ENCODE data around the gene TMEM9. TPM values are rescaled to one million over a fixed set of nuclear protein-coding genes. Genes with fewer than 3 reads are reported as not detected.

Gene TMEM9
- total RNA-seq = 100 to 1,000 TPM in 3 of 4 donors, 10 to 100 TPM in 1; 88.9 to 190 (median 133) TPM

DNA sequence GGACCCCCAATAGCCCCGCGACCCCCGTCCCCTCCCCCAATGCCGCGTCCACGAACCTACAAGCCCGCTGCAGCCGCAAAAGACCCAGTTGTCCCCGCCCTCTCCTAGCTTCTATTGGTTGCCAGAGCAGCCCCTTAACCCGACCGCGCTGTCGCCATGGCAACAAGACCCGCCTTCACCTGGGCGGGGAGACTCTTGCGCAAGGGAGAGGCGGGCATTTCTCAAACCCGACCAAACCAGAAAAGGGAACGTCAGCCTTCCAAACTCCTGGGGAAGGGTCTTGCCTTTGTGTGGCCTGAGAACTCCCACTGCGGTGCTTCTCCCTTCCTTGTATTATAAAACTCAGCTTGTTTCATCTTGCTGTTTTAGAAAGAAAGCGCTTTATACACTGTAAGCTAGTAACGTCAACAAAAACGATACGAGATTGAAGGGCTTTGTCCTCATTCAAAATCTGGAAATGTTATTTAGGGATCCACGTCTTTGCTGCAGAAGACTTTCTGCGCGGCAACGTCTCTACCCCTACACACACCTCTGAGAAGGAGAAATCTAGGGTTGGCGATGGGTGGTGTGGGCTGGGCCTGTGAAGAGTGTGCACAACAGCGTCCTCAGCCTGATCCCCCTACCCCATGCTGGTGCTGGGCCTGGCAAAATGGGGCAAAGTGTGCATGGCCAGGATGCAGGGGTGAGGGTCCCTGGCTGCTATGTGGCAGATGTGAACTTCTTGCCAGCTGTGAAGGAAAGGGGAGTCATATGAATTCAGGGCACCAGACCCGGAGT lies at the start of gene TMEM9:
TMEM9 (minus strand) TSS at position 86 of the 777 bp plus-strand sequence. CDS start 551 bp downstream, outside the sequence.
- intact Hi-C loops (cut with DNase I) = no loop called here
- WGBS, 2 donors = 14 to 15% methylated on average over 16 to 20 of the region's 31 CpGs
- DNase-seq = peak; percentile 96 to 97
- peak within 1 kb of the TSS; percentile 58 to 66 (median 63) for H3K27ac ChIP-seq
- no peaks in the 10 kb centered on the region for H3K9me3 ChIP-seq
- TF ChIP-seq, protein P1, sequence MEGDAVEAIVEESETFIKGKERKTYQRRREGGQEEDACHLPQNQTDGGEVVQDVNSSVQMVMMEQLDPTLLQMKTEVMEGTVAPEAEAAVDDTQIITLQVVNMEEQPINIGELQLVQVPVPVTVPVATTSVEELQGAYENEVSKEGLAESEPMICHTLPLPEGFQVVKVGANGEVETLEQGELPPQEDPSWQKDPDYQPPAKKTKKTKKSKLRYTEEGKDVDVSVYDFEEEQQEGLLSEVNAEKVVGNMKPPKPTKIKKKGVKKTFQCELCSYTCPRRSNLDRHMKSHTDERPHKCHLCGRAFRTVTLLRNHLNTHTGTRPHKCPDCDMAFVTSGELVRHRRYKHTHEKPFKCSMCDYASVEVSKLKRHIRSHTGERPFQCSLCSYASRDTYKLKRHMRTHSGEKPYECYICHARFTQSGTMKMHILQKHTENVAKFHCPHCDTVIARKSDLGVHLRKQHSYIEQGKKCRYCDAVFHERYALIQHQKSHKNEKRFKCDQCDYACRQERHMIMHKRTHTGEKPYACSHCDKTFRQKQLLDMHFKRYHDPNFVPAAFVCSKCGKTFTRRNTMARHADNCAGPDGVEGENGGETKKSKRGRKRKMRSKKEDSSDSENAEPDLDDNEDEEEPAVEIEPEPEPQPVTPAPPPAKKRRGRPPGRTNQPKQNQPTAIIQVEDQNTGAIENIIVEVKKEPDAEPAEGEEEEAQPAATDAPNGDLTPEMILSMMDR (IDR thresholded peaks at IDR 0.05) = no peak
- peak in 1 of 2 donors; percentile 46 for TF ChIP-seq POLR2A (IDR thresholded peaks at IDR 0.05)
- H3K4me1 ChIP-seq = peaks cover 10 to 21% of the 10 kb centered on the region in 2 donors
- peaks cover 0 to 11% of the 10 kb centered on the region in 2 donors for H3K36me3 ChIP-seq
- H3K4me3 ChIP-seq (replicated peaks in 1 of 3) = peak within 1 kb of the TSS; percentile 69 to 82 (median 71)
- no peaks in the 10 kb centered on the region for H3K27me3 ChIP-seq

DNA sequence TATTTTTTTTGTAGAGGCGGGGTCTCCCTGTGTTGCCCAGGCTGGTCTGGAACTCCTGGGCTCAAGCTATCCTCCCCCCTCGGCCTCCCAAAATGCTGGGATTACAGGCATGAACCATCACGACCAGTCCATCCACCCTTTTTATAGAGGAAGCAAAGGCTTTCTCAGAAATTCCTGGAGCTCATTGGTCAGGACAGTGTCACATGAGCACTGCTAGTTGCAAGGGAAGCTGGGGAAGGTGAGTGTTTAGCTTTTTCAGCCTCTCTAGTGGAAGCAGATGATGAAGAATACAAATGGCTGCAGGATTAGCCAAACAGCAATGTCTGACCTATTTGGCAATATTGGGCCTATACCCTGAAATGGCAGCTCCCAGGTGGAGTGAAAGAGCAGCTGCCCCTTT lies 44.3 kb upstream of the TMEM9 start:
- H3K36me3 ChIP-seq = no peaks in the 10 kb centered on the region
- 97 to 98% methylated on average over 3 of the region's 3 CpGs for WGBS, 2 donors
- no peaks in the 10 kb centered on the region for H3K9me3 ChIP-seq
- no peak overlapping the region for H3K4me3 ChIP-seq (replicated peaks in 1 of 3)
- DNase-seq = no peak
- TF ChIP-seq POLR2A (IDR thresholded peaks at IDR 0.05) = no peak
- TF ChIP-seq, protein P1 (IDR thresholded peaks at IDR 0.05) = no peak
- H3K27ac ChIP-seq = no peak overlapping the region
- intact Hi-C loops (cut with DNase I) = no loop called here
- H3K27me3 ChIP-seq = no peaks in the 10 kb centered on the region
- H3K4me1 ChIP-seq = no peaks in the 10 kb centered on the region

DNA sequence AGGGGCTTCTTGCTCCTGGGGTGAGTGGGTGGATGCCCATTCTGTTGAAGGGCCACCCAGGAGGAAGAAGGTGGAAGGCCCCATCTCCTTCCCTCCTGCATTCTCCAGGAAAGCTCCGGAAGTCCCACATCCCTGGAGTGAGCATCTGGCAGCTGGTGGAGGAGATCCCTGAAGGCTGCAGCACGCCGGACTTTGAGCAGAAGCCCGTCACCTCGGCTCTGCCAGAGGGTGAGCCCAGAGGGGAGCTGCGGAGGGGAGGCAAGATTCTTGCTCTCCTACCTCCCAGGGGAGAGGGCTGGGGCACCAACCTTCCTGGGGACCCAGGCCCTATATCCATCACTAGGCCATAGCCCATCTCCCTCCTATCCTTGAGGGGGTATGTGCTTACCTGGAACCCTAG lies 39.8 kb upstream of the TMEM9 start:
- Histone ChIP-seq H3K4me1 (no peaks in the 10 kb centered on the region), H3K27me3 (no peaks in the 10 kb centered on the region), H3K9me3 (no peaks in the 10 kb centered on the region), H3K36me3 (no peaks in the 10 kb centered on the region), H3K4me3 (replicated peaks in 1 of 3) (no peak overlapping the region), H3K27ac (no peak overlapping the region)
- no peak for DNase-seq
- no peak for TF ChIP-seq POLR2A (IDR thresholded peaks at IDR 0.05)
- TF ChIP-seq, protein P1 (IDR thresholded peaks at IDR 0.05) = no peak
- intact Hi-C loops (cut with DNase I) = no loop called here
- WGBS, 2 donors = 78 to 92% methylated on average over 5 of the region's 6 CpGs

DNA sequence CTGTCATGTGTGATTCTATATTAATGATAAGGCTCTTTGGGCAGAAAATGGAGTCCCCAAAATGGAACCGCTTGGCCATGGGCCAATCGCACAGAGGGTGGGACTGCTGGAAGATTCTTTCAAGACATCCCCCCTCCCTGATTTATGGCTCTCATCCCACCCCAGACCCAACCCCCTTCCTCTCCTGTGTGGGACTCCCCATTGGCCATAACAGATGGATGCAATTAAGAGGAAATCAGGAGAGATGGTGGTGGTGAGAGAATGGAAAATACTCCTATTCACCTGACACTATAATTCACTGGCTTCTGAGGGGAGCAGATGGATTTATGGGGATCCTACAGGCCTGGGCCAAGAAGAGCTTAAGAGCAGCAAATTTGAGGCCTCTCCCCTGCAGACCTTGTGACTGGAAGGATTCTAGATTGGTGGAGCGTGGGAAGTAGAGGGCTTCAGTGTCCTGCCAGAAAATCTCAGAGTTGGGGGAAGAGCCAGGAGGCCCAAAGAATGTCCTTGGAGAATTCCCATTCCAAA lies 38.1 kb upstream of the TMEM9 start:
- intact Hi-C loops (cut with DNase I) = no loop called here
- peak overlapping the region in 1 of 3 donors; percentile 58 for H3K27ac ChIP-seq
- H3K4me1 ChIP-seq = no peaks in the 10 kb centered on the region
- no peaks in the 10 kb centered on the region for H3K9me3 ChIP-seq
- no peaks in the 10 kb centered on the region for H3K27me3 ChIP-seq
- peak; percentile 29 for DNase-seq
- no peaks in the 10 kb centered on the region for H3K36me3 ChIP-seq
- TF ChIP-seq, protein P1 (IDR thresholded peaks at IDR 0.05) = no peak
- no peak for TF ChIP-seq POLR2A (IDR thresholded peaks at IDR 0.05)
- 77 to 88% methylated on average over 3 of the region's 3 CpGs for WGBS, 2 donors
- no peak overlapping the region for H3K4me3 ChIP-seq (replicated peaks in 1 of 3)

DNA sequence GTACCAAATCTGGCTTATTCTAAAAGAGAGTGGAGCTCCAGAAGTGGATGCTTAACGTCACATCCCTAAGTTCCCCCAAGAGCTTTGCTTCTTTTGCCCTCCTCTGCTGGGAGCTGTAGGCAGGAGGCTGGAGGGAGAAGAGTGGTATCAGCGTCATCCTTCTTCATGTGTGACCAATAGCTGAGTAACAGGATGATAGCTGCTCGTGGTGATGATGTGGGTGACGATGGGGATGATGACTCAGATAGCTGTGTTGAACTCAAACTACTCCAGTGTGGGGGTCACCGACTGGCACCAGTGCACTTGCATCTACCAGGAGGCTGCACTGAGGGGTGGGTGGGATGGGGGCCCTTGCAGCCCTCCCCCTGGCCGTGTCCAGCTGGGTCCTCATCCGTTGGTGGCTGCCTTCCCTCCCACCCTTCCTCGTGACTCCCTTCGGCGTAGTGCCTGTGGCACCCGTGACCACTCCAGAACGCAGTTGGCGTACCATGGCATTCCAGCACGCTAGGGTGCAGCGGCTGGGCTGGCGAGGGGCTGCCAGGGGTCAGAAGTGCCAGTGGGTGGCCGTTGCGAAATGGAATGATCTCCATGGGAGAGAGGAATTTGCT lies 37.5 kb upstream of the TMEM9 start:
- intact Hi-C loops (cut with DNase I) = no loop called here
- no peaks in the 10 kb centered on the region for H3K27me3 ChIP-seq
- no peaks in the 10 kb centered on the region for H3K4me1 ChIP-seq
- peak; percentile 56 to 58 for DNase-seq
- H3K36me3 ChIP-seq = no peaks in the 10 kb centered on the region
- TF ChIP-seq POLR2A (IDR thresholded peaks at IDR 0.05) = no peak
- TF ChIP-seq, protein P1 (IDR thresholded peaks at IDR 0.05) = no peak
- 63 to 80% methylated on average over 14 to 18 of the region's 18 CpGs for WGBS, 2 donors
- no peak overlapping the region for H3K4me3 ChIP-seq (replicated peaks in 1 of 3)
- H3K9me3 ChIP-seq = no peaks in the 10 kb centered on the region
- peak overlapping the region in 1 of 3 donors; percentile 58 for H3K27ac ChIP-seq
